Retinal pigment epithelial cell (primary cell): ENCODE results near the gene SYTL2.

Source experiments
- DNase-seq: peaks from one replicate; pipeline ENCODE4 v3.0.0-alpha.2; 2010; ENCODE audit warnings: low read depth
- H3K4me3 ChIP-seq: 2 replicates; pipeline ENCODE4 v1.5.1; 2011; ENCODE audit warnings: mild to moderate bottlenecking, low read length, control low read depth, moderate library complexity
- CTCF ChIP-seq: conservative IDR thresholded peaks from 2 replicates; pipeline ENCODE4 v1.5.1; 2011; ENCODE audit warnings: low read depth, low read length, control low read depth, inconsistent platforms

The SYTL2 gene

GRCh38 chr11:85685820-85686459, 125.0 kb downstream of the SYTL2 start, which contains the start of gene CCDC89:
TSS of gene CCDC89 (minus strand) at chr11:85686195. CDS start at chr11:85686130, 65 bp downstream.
- peak; percentile 24 for DNase-seq
- H3K4me3 ChIP-seq: no peak within 1 kb of the TSS
- TF ChIP-seq CTCF: no peak

- DNase-seq: no peak
- H3K4me3 ChIP-seq: no peak overlapping the region
- TF ChIP-seq CTCF: no peak
These were observed 125.7 kb downstream of the SYTL2 start for GRCh38 chr11:85685125-85685819.

- H3K4me3 ChIP-seq: peak overlapping the region; percentile 63
- DNase-seq: no peak
- no peak for TF ChIP-seq CTCF
These were observed 128.3 kb downstream of the SYTL2 start for GRCh38 chr11:85682330-85683305.

- DNase-seq: no peak
- no peak overlapping the region for H3K4me3 ChIP-seq
- TF ChIP-seq CTCF: no peak
These were observed 130.0 kb downstream of the SYTL2 start for GRCh38 chr11:85680897-85681296.

GRCh38 chr11:85679576-85679975, 131.4 kb downstream of the SYTL2 start:
- no peak for DNase-seq
- TF ChIP-seq CTCF: no peak
- no peak overlapping the region for H3K4me3 ChIP-seq

- no peak for TF ChIP-seq CTCF
- H3K4me3 ChIP-seq: no peak overlapping the region
- DNase-seq: no peak
These were observed 137.5 kb downstream of the SYTL2 start for GRCh38 chr11:85673393-85673792.
